GM23338 (cell line): Measurements from ENCODE around the gene ADIG. TPM values are rescaled to one million over a fixed set of nuclear protein-coding genes. Genes with fewer than 3 reads are reported as not detected.

Experiments
- CREB1 ChIP-seq: fragments of 250-450 bp; sonication (Bioruptor Pico); IDR thresholded peaks from 2 replicates; pipeline ENCODE4 v1.5.0; 2020; ENCODE audit warnings: low read depth, mild to moderate bottlenecking, moderate library complexity
- EZH2phosphoT487 ChIP-seq: fragments of 200-600 bp; sonication (generic); IDR thresholded peaks from one replicate; pipeline ENCODE4 v1.8.1; 2018; ENCODE audit warnings: antibody characterized with exemption; ENCODE audit not compliant: unreplicated experiment
- JUNB ChIP-seq: IDR thresholded peaks from one replicate; pipeline ENCODE4 v1.6.1; 2016; ENCODE audit warnings: antibody characterized with exemption; ENCODE audit not compliant: unreplicated experiment
- NANOG ChIP-seq: IDR thresholded peaks from 2 replicates; pipeline ENCODE4 v1.6.1; 2016; ENCODE audit warnings: antibody characterized with exemption, borderline replicate concordance
- POLR2AphosphoS5 ChIP-seq: IDR thresholded peaks from 2 replicates; pipeline ENCODE4 v1.6.1; 2016; ENCODE audit warnings: antibody characterized with exemption, low read depth
- REST ChIP-seq: IDR thresholded peaks from one replicate; pipeline ENCODE4 v1.6.1; 2018; ENCODE audit warnings: antibody characterized with exemption; ENCODE audit not compliant: unreplicated experiment
- STAT1 ChIP-seq: IDR thresholded peaks from one replicate; pipeline ENCODE4 v1.6.1; 2016; ENCODE audit warnings: antibody characterized with exemption; ENCODE audit not compliant: unreplicated experiment
- polyA plus RNA-seq: library from polyadenylated mRNA; unstranded; fragments of >200 nt; fragmentation: Nextera tagmentation; extraction: Ambion mirVana; gene quantifications from 2 replicates; pipeline ENCODE4 v1.2.1, GENCODE V29; 2016
- total RNA-seq: library from RNA; depleted of rRNA; stranded (reverse); fragments of >200 nt; shearing (Covaris generic); gene quantifications from 2 replicates; pipeline ENCODE4 v1.2.3, GENCODE V29; 2014
- TF ChIP-seq, protein P1 (sequence below): fragments of 250-450 bp; sonication (Bioruptor Pico); IDR thresholded peaks from 2 replicates; pipeline ENCODE4 v1.5.0; 2020; ENCODE audit warnings: mild to moderate bottlenecking, moderate library complexity

ADIG gene
- total and polyA plus RNA-seq, 2 experiments from 2014 or later, result not detected

DNA sequence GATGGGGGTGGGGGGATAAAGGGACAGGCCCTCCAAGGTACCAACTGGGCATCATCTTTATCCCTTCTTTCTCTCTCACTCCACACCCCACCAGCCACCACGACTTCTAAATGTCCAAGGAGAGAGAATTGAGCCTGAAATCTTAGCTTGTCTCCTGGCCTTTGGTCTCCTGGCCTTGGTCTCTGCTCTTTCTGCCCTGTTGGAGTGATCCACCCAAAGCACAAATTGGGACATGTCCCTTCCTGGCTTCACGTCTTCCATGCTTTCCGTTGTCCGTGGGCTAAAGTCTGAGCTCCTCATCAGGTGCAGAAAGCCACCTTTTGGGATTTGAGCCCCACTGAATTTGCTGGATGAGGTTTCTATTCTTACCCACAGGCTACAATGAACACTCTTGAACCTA is 8.4 kb downstream of the ADIG start (continued):
- TF ChIP-seq REST (no peak), STAT1 (no peak), NANOG (no peak), EZH2phosphoT487 (no peak), JUNB (no peak), POLR2AphosphoS5 (no peak), CREB1 (CRISPR knock-in tag) (no peak)
- TF ChIP-seq, protein P1, sequence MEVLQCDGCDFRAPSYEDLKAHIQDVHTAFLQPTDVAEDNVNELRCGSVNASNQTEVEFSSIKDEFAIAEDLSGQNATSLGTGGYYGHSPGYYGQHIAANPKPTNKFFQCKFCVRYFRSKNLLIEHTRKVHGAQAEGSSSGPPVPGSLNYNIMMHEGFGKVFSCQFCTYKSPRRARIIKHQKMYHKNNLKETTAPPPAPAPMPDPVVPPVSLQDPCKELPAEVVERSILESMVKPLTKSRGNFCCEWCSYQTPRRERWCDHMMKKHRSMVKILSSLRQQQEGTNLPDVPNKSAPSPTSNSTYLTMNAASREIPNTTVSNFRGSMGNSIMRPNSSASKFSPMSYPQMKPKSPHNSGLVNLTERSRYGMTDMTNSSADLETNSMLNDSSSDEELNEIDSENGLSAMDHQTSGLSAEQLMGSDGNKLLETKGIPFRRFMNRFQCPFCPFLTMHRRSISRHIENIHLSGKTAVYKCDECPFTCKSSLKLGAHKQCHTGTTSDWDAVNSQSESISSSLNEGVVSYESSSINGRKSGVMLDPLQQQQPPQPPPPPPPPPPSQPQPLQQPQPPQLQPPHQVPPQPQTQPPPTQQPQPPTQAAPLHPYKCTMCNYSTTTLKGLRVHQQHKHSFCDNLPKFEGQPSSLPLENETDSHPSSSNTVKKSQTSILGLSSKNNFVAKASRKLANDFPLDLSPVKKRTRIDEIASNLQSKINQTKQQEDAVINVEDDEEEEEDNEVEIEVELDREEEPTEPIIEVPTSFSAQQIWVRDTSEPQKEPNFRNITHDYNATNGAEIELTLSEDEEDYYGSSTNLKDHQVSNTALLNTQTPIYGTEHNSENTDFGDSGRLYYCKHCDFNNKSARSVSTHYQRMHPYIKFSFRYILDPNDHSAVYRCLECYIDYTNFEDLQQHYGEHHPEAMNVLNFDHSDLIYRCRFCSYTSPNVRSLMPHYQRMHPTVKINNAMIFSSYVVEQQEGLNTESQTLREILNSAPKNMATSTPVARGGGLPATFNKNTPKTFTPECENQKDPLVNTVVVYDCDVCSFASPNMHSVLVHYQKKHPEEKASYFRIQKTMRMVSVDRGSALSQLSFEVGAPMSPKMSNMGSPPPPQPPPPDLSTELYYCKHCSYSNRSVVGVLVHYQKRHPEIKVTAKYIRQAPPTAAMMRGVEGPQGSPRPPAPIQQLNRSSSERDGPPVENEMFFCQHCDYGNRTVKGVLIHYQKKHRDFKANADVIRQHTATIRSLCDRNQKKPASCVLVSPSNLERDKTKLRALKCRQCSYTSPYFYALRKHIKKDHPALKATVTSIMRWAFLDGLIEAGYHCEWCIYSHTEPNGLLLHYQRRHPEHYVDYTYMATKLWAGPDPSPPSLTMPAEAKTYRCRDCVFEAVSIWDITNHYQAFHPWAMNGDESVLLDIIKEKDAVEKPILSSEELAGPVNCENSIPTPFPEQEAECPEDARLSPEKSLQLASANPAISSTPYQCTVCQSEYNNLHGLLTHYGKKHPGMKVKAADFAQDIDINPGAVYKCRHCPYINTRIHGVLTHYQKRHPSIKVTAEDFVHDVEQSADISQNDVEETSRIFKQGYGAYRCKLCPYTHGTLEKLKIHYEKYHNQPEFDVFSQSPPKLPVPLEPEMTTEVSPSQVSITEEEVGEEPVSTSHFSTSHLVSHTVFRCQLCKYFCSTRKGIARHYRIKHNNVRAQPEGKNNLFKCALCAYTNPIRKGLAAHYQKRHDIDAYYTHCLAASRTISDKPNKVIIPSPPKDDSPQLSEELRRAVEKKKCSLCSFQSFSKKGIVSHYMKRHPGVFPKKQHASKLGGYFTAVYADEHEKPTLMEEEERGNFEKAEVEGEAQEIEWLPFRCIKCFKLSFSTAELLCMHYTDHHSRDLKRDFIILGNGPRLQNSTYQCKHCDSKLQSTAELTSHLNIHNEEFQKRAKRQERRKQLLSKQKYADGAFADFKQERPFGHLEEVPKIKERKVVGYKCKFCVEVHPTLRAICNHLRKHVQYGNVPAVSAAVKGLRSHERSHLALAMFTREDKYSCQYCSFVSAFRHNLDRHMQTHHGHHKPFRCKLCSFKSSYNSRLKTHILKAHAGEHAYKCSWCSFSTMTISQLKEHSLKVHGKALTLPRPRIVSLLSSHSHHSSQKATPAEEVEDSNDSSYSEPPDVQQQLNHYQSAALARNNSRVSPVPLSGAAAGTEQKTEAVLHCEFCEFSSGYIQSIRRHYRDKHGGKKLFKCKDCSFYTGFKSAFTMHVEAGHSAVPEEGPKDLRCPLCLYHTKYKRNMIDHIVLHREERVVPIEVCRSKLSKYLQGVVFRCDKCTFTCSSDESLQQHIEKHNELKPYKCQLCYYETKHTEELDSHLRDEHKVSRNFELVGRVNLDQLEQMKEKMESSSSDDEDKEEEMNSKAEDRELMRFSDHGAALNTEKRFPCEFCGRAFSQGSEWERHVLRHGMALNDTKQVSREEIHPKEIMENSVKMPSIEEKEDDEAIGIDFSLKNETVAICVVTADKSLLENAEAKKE (CRISPR knock-in tag), result no peak
